Measurements from ENCODE around the gene CENATAC.
A peak's percentile ranks its signal among the peaks of the same experiment; 100 is the strongest.

The CENATAC gene

GRCh38 chr11:118956094-118956846, 41.7 kb upstream of the CENATAC start, which contains the start of gene UPK2:
UPK2 (plus strand) TSS chr11:118956298; CDS start chr11:118956351, 53 bp downstream.
- H3K9ac ChIP-seq (ENCODE audit: low read length) = no peak within 1 kb of the TSS
- no peaks in the 10 kb centered on the region for H3K4me1 ChIP-seq (ENCODE audit: insufficient read depth, low read length, severe bottlenecking)
- H3K27ac ChIP-seq (ENCODE audit: low read depth, low read length, poor library complexity, severe bottlenecking) = no peak within 1 kb of the TSS
- H3K4me3 ChIP-seq (ENCODE audit: low read depth, low read length, poor library complexity, severe bottlenecking) = no peak within 1 kb of the TSS
- H3F3A ChIP-seq (ENCODE audit: insufficient read depth, low read length) = no peaks in the 10 kb centered on the region
- H3K79me2 ChIP-seq (ENCODE audit: insufficient read depth, low read length) = no peaks in the 10 kb centered on the region
- H4K20me1 ChIP-seq (ENCODE audit: insufficient read depth, low read length) = no peaks in the 10 kb centered on the region
- H3K4me2 ChIP-seq (ENCODE audit: low read length) = no peak within 1 kb of the TSS
- TF ChIP-seq EZH2 (IDR thresholded peaks at IDR 0.05; ENCODE audit: borderline replicate concordance, low read length) (no peak), CTCF (IDR thresholded peaks at IDR 0.05; ENCODE audit: low read length) (peak; percentile 72)
- H3K9me2 ChIP-seq (ENCODE audit: low read depth, low read length) = no peaks in the 10 kb centered on the region
- no peaks in the 10 kb centered on the region for H3K9me3 ChIP-seq (ENCODE audit: low read length)
- no peak within 1 kb of the TSS for H2AFZ ChIP-seq (ENCODE audit: low read length)
- peaks cover 4% of the 10 kb centered on the region; the same call in 1 of the 2 replicates for H3K27me3 ChIP-seq (ENCODE audit: insufficient read depth, low read length)
- H3K36me3 ChIP-seq (ENCODE audit: insufficient read depth, low read length) = no peaks in the 10 kb centered on the region

- H3K79me2 ChIP-seq (ENCODE audit: insufficient read depth, low read length) = no peaks in the 10 kb centered on the region
- H3K9me3 ChIP-seq (ENCODE audit: low read length) = no peaks in the 10 kb centered on the region
- no peak overlapping the region for H2AFZ ChIP-seq (ENCODE audit: low read length)
- no peaks in the 10 kb centered on the region for H3K4me1 ChIP-seq (ENCODE audit: insufficient read depth, low read length, severe bottlenecking)
- TF ChIP-seq EZH2 (IDR thresholded peaks at IDR 0.05; ENCODE audit: borderline replicate concordance, low read length) (no peak), CTCF (IDR thresholded peaks at IDR 0.05; ENCODE audit: low read length) (peak; percentile 2; the same call in 1 of the 2 replicates)
- peaks cover 4% of the 10 kb centered on the region; the same call in 1 of the 2 replicates for H3K27me3 ChIP-seq (ENCODE audit: insufficient read depth, low read length)
- H3K36me3 ChIP-seq (ENCODE audit: insufficient read depth, low read length) = no peaks in the 10 kb centered on the region
- no peak overlapping the region for H3K27ac ChIP-seq (ENCODE audit: low read depth, low read length, poor library complexity, severe bottlenecking)
- H4K20me1 ChIP-seq (ENCODE audit: insufficient read depth, low read length) = no peaks in the 10 kb centered on the region
- H3K9ac ChIP-seq (ENCODE audit: low read length) = no peak overlapping the region
- no peaks in the 10 kb centered on the region for H3F3A ChIP-seq (ENCODE audit: insufficient read depth, low read length)
- no peak overlapping the region for H3K4me3 ChIP-seq (ENCODE audit: low read depth, low read length, poor library complexity, severe bottlenecking)
- no peak overlapping the region for H3K4me2 ChIP-seq (ENCODE audit: low read length)
- no peaks in the 10 kb centered on the region for H3K9me2 ChIP-seq (ENCODE audit: low read depth, low read length)
Measured at GRCh38 chr11:118956847-118957469, 41.0 kb upstream of the CENATAC start.

- no peaks in the 10 kb centered on the region for H3K79me2 ChIP-seq (ENCODE audit: insufficient read depth, low read length)
- no peaks in the 10 kb centered on the region for H3K9me3 ChIP-seq (ENCODE audit: low read length)
- TF ChIP-seq EZH2 (IDR thresholded peaks at IDR 0.05; ENCODE audit: borderline replicate concordance, low read length) (no peak), CTCF (IDR thresholded peaks at IDR 0.05; ENCODE audit: low read length) (no peak)
- H4K20me1 ChIP-seq (ENCODE audit: insufficient read depth, low read length) = no peaks in the 10 kb centered on the region
- no peak overlapping the region for H3K4me3 ChIP-seq (ENCODE audit: low read depth, low read length, poor library complexity, severe bottlenecking)
- H3F3A ChIP-seq (ENCODE audit: insufficient read depth, low read length) = no peaks in the 10 kb centered on the region
- H2AFZ ChIP-seq (ENCODE audit: low read length) = no peak overlapping the region
- H3K4me1 ChIP-seq (ENCODE audit: insufficient read depth, low read length, severe bottlenecking) = no peaks in the 10 kb centered on the region
- no peak overlapping the region for H3K9ac ChIP-seq (ENCODE audit: low read length)
- H3K36me3 ChIP-seq (ENCODE audit: insufficient read depth, low read length) = no peaks in the 10 kb centered on the region
- H3K27ac ChIP-seq (ENCODE audit: low read depth, low read length, poor library complexity, severe bottlenecking) = no peak overlapping the region
- no peaks in the 10 kb centered on the region for H3K9me2 ChIP-seq (ENCODE audit: low read depth, low read length)
- H3K27me3 ChIP-seq (ENCODE audit: insufficient read depth, low read length) = peaks cover 4% of the 10 kb centered on the region; the same call in 1 of the 2 replicates
- no peak overlapping the region for H3K4me2 ChIP-seq (ENCODE audit: low read length)
Measured at GRCh38 chr11:118957549-118957948, 40.4 kb upstream of the CENATAC start.
